A549 (cell line): ENCODE measurements around the gene ZDHHC24. TPM values are rescaled to one million over a fixed set of nuclear protein-coding genes. Genes with fewer than 3 reads are reported as not detected.

Experiments used
- ATAC-seq, 2 experiments: fragments of 200-7000 bp in 1 of 2; fragments of >200 bp in 1 of 2; cut with Nextera tagmentation in 1 of 2; cut with Tn5 transposase in 1 of 2; 3 replicates each; pipeline versions ENCODE4 v1.8.0 to v1.9.1; 2018 to 2020; ENCODE audit warnings: mild to moderate bottlenecking in 1 of 2, moderate library complexity in 1 of 2
- CTCF ChIA-PET: fragments of 300-600 bp; sonication (Branson Sonifier 250); formaldehyde crosslinking; extraction: SDS; loops from one replicate; lab custom pipeline; 2021; ENCODE audit warnings: antibody characterized with exemption, inconsistent platforms; lab: Yijun Ruan, JAX
- POLR2A ChIA-PET: fragments of 350-600 bp; formaldehyde crosslinking; extraction: SDS; loops from one replicate; lab custom pipeline; 2021; ENCODE audit warnings: antibody characterized with exemption, inconsistent platforms; lab: Yijun Ruan, JAX
- DNase-seq, 2 experiments: peaks; one replicate each; pipeline versions ENCODE4 v3.0.0 to v3.0.0-alpha.2; 2011 to 2016; ENCODE audit warnings: low read depth in 1 of 2, low spot score in 1 of 2
- FAIRE-seq: peaks from 2 replicates; lab custom pipeline; 2011; peaks lifted over from hg19 to GRCh38; lab: Jason Lieb, UNC
- H3K27ac ChIP-seq, 2 experiments: fragments of >200 bp; sonication (Bioruptor Twin); formaldehyde crosslinking; 3 replicates each; pipeline ENCODE4 v1.5.1; 2016 to 2017
- H3K4me1 ChIP-seq: fragments of >200 bp; sonication (Bioruptor Twin); formaldehyde crosslinking; 3 replicates; pipeline ENCODE4 v1.6.1; 2016
- H3K4me2 ChIP-seq: fragments of >200 bp; sonication (Bioruptor Twin); formaldehyde crosslinking; 3 replicates; pipeline ENCODE4 v1.6.1; 2016
- H3K4me3 ChIP-seq: fragments of >200 bp; sonication (Bioruptor Twin); formaldehyde crosslinking; 3 replicates; pipeline ENCODE4 v1.5.1; 2016
- H3K9me3 ChIP-seq: fragments of >200 bp; sonication (Bioruptor Twin); formaldehyde crosslinking; 3 replicates; pipeline ENCODE4 v1.6.1; 2016
- CEBPB ChIP-seq, 2 experiments: fragments of >200 bp in 1 of 2; sonication (Bioruptor Twin) in 1 of 2; formaldehyde crosslinking in 1 of 2; IDR thresholded peaks; 2 replicates each; pipeline ENCODE4 v1.6.1; 2012 to 2016
- ESRRA ChIP-seq: fragments of 150-350 bp; IDR thresholded peaks from 2 replicates; pipeline ENCODE4 v1.6.1; 2014; ENCODE audit warnings: mild to moderate bottlenecking, low read length, borderline replicate concordance
- FOSL2 ChIP-seq, 2 experiments: fragments of 450-650 bp in 1 of 2; fragments of >200 bp in 1 of 2; sonication (Bioruptor Twin) in 1 of 2; formaldehyde crosslinking; IDR thresholded peaks; 2 replicates each; pipeline versions ENCODE4 v1.5.0 to v1.6.1; 2016 to 2020; ENCODE audit warnings: mild to moderate bottlenecking in 1 of 2, moderate library complexity in 1 of 2
- GATA3 ChIP-seq: IDR thresholded peaks from 2 replicates; pipeline ENCODE4 v1.6.1; 2012; ENCODE audit warnings: borderline replicate concordance
- KDM1A ChIP-seq: fragments of 200-600 bp; sonication (generic); IDR thresholded peaks from 2 replicates; pipeline ENCODE4 v1.6.1; 2016; ENCODE audit warnings: low read depth, mild to moderate bottlenecking
- MAZ ChIP-seq: fragments of 150-350 bp; IDR thresholded peaks from 2 replicates; pipeline ENCODE4 v1.6.1; 2014; ENCODE audit warnings: antibody characterized with exemption, low read depth, low read length, borderline replicate concordance
- MYC ChIP-seq: IDR thresholded peaks from 2 replicates; pipeline ENCODE4 v1.6.1; 2012; ENCODE audit warnings: mild to moderate bottlenecking, inconsistent platforms, low read length, improper control_type of control experiment, borderline replicate concordance
- NPAS2 ChIP-seq: fragments of 250-450 bp; sonication (Bioruptor Pico); IDR thresholded peaks from 2 replicates; pipeline ENCODE4 v1.8.0; 2022; ENCODE audit warnings: mild to moderate bottlenecking, moderate library complexity, borderline replicate concordance
- NR3C1 ChIP-seq: fragments of >200 bp; sonication (Bioruptor Twin); formaldehyde crosslinking; IDR thresholded peaks from 3 replicates; pipeline ENCODE4 v1.6.1; 2017
- PHF8 ChIP-seq: fragments of 200-600 bp; sonication (generic); IDR thresholded peaks from 2 replicates; pipeline ENCODE4 v1.6.1; 2016; ENCODE audit warnings: low read depth, mild to moderate bottlenecking, antibody characterized with exemption, moderate library complexity, borderline replicate concordance
- RNF2 ChIP-seq: fragments of 200-600 bp; sonication (generic); IDR thresholded peaks from 2 replicates; pipeline ENCODE4 v1.6.1; 2016; ENCODE audit warnings: low read depth, mild to moderate bottlenecking, antibody characterized with exemption, moderate library complexity, borderline replicate concordance
- SMC3 ChIP-seq: fragments of >200 bp; sonication (Bioruptor Twin); formaldehyde crosslinking; IDR thresholded peaks from 3 replicates; pipeline ENCODE4 v1.6.1; 2018; ENCODE audit warnings: inconsistent platforms
- TFCP2L1 ChIP-seq: fragments of 250-450 bp; sonication (Bioruptor Pico); IDR thresholded peaks from 2 replicates; pipeline ENCODE4 v1.5.0; 2021; ENCODE audit warnings: mild to moderate bottlenecking
- ZFP36 ChIP-seq: fragments of 450-650 bp; IDR thresholded peaks from 2 replicates; pipeline ENCODE4 v1.6.1; 2014; ENCODE audit warnings: borderline replicate concordance; ENCODE audit not compliant: partially characterized antibody
- WGBS: methylation state at CpG from one replicate; pipeline ENCODE4 v1.1.6; 2017; ENCODE audit errors: missing lambda C conversion rate; 5-methylcytosine and 5-hydroxymethylcytosine counted together
- polyA plus RNA-seq, 4 experiments: library from polyadenylated mRNA; depleted of rRNA in 3 of 4; stranded (reverse); fragments of >200 nt; fragmentation: RNase III in 1 of 4; extraction: RNeasy Plus Mini Kit Qiagen cat#74134 plus additional on column Dnase treatment in 1 of 4; gene quantifications; 2 replicates in 3 of 4; 3 replicates in 1 of 4; pipeline ENCODE4 v1.2.3, GENCODE V29; 2011 to 2017
- TF ChIP-seq, protein P1 (sequence below): fragments of 450-650 bp; IDR thresholded peaks from 2 replicates; pipeline ENCODE4 v1.6.1; 2014; ENCODE audit warnings: antibody characterized with exemption
- TF ChIP-seq, protein P2 (sequence below): IDR thresholded peaks from 2 replicates; pipeline ENCODE4 v1.6.1; 2012
- TF ChIP-seq, protein P3 (sequence below): fragments of >200 bp; sonication (Bioruptor Twin); formaldehyde crosslinking; IDR thresholded peaks from 3 replicates; pipeline ENCODE4 v1.6.1; 2016
- TF ChIP-seq, protein P4 (sequence below): fragments of 250-450 bp; sonication (Bioruptor Pico); IDR thresholded peaks from 2 replicates; pipeline ENCODE4 v1.5.0; 2021; ENCODE audit warnings: mild to moderate bottlenecking, moderate library complexity, borderline replicate concordance
- TF ChIP-seq, protein P5 (sequence below): fragments of >200 bp; sonication (Bioruptor Twin); formaldehyde crosslinking; IDR thresholded peaks from 2 replicates; pipeline ENCODE4 v1.6.1; 2016

ZDHHC24 gene
- polyA plus RNA-seq, 2 of the 4 experiments (the other 2 are of a cell fraction), result 8.6 to 8.7 TPM

DNA sequence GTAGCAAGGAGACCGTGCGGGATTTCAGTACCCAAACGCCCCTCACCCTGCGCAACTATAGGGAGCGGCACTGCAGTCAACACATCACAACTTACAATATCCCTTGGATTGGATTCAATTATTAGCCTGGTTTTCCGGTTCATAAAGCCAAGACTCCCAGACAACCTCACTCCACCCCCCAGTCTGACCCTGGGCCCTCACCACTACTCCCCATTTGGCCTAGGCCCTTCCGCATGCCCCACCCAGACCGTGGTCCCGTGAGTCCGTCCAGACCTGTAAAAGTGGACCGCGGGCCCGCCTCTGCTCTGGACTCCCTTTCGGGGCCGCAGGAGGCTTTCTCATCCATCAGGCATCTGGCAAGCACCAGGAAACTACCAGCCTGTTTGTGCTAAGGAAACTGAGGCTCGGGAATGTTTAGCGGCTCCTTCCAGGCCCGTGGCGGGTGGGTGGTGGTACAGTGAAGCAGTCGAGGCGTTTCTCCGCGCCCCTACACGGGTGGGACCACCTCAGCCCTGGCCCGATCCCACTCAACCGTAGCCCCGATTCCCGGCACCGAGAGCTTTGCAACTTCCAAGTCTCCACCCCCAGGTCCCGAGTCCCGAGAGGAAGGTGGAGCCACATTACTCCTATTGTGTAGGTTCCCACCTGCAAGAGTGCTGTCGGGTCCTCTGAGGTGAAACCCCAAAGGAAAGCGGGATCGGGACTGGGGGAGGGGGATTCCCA is 66.3 kb downstream of the ZDHHC24 start:
- ChIA-PET CTCF (interaction anchor here (0.7 to 5.9 kb wide), 24 partner anchors 10 to 199 kb away, joined by 3 to 46 read pairs (median 4); partner anchors contain the start of genes MRPL11, PELI3 and RBM4B), POLR2A (interaction anchor here (0.9 to 2.3 kb wide), 23 partner anchors 8 to 198 kb away, joined by 3 to 47 read pairs (median 10); partner anchors contain the start of genes ACTN3, BBS1, CTSF and MRPL11)
- WGBS, result 2% methylated on average over 22 of the region's 34 CpGs
- H3K9me3 ChIP-seq, result no peaks in the 10 kb centered on the region
- peak overlapping the region; percentile 80 for H3K4me2 ChIP-seq
- peaks cover 6% of the 10 kb centered on the region; the same call in 1 of the 3 replicates for H3K4me1 ChIP-seq
- TF ChIP-seq NPAS2 (CRISPR knock-in tag), result no peak
- TF ChIP-seq CEBPB (IDR thresholded peaks at IDR 0.05), result no peak
- no peak for TF ChIP-seq SMC3
- no peak for TF ChIP-seq MAZ
- no peak for TF ChIP-seq NR3C1
- TF ChIP-seq, protein P1, sequence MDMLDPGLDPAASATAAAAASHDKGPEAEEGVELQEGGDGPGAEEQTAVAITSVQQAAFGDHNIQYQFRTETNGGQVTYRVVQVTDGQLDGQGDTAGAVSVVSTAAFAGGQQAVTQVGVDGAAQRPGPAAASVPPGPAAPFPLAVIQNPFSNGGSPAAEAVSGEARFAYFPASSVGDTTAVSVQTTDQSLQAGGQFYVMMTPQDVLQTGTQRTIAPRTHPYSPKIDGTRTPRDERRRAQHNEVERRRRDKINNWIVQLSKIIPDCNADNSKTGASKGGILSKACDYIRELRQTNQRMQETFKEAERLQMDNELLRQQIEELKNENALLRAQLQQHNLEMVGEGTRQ, result no peak
- TF ChIP-seq ESRRA, result no peak
- TF ChIP-seq, protein P2, sequence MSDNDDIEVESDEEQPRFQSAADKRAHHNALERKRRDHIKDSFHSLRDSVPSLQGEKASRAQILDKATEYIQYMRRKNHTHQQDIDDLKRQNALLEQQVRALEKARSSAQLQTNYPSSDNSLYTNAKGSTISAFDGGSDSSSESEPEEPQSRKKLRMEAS, result no peak
- TF ChIP-seq, protein P3, sequence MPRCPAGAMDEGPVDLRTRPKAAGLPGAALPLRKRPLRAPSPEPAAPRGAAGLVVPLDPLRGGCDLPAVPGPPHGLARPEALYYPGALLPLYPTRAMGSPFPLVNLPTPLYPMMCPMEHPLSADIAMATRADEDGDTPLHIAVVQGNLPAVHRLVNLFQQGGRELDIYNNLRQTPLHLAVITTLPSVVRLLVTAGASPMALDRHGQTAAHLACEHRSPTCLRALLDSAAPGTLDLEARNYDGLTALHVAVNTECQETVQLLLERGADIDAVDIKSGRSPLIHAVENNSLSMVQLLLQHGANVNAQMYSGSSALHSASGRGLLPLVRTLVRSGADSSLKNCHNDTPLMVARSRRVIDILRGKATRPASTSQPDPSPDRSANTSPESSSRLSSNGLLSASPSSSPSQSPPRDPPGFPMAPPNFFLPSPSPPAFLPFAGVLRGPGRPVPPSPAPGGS, result no peak
- 0 out of 2 replicates have a peak, but pooled peaks have one; percentile 99 for TF ChIP-seq PHF8
- TF ChIP-seq MYC, result no peak
- 0 out of 2 replicates have a peak, but pooled peaks have one; percentile 34 for TF ChIP-seq TFCP2L1
- TF ChIP-seq FOSL2 (IDR thresholded peaks at IDR 0.05), result no peak
- TF ChIP-seq FOSL2 (CRISPR knock-in tag; IDR thresholded peaks at IDR 0.05), result peak; percentile 29; the same call in 1 of the 2 replicates
- TF ChIP-seq, protein P4, sequence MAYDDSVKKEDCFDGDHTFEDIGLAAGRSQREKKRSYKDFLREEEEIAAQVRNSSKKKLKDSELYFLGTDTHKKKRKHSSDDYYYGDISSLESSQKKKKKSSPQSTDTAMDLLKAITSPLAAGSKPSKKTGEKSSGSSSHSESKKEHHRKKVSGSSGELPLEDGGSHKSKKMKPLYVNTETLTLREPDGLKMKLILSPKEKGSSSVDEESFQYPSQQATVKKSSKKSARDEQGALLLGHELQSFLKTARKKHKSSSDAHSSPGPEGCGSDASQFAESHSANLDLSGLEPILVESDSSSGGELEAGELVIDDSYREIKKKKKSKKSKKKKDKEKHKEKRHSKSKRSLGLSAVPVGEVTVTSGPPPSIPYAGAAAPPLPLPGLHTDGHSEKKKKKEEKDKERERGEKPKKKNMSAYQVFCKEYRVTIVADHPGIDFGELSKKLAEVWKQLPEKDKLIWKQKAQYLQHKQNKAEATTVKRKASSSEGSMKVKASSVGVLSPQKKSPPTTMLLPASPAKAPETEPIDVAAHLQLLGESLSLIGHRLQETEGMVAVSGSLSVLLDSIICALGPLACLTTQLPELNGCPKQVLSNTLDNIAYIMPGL (CRISPR knock-in tag), result no peak
- no peak for TF ChIP-seq ZFP36
- no peak for TF ChIP-seq RNF2
- TF ChIP-seq GATA3, result no peak
- 0 out of 2 replicates have a peak, but pooled peaks have one; percentile 10 for TF ChIP-seq KDM1A
- TF ChIP-seq, protein P5, sequence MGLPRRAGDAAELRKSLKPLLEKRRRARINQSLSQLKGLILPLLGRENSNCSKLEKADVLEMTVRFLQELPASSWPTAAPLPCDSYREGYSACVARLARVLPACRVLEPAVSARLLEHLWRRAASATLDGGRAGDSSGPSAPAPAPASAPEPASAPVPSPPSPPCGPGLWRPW, result no peak
- peak; percentile 66 to 68 for ATAC-seq
- H3K27ac ChIP-seq, result peak overlapping the region; percentile 94 to 98
- peak overlapping the region; percentile 73 for H3K4me3 ChIP-seq
- no peak for FAIRE-seq
- peak; percentile 44 to 87 for DNase-seq
